Endometrium (tissue), 2 donors: ENCODE results near the gene CASP10.

ENCODE experiments used
- FAIRE-seq: peaks from 2 replicates; lab custom pipeline; 2012; peaks lifted over from hg19 to GRCh38; lab: Jason Lieb, UNC
- donor health status: control.
- donor health status: control.

Gene CASP10

DNA sequence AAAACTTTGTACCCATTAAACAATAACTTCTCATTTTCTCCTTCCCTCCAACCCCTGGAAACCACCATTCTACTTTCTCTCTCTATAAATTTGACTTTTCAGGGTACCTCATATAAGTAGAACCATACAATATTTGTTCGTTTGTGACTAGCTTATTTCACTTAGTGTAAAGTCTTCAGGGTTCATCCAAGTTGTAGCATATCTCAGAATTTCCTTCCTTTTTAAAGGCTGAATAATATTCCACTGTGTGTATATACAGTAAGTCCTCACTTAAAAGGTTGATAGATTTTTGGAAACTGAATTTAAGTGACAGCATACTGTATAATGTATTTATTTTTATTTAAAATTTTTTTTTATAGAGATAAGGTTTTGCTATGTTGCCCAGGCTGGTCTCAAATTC is 13.9 kb downstream of the CASP10 start:
- no peak for FAIRE-seq

DNA sequence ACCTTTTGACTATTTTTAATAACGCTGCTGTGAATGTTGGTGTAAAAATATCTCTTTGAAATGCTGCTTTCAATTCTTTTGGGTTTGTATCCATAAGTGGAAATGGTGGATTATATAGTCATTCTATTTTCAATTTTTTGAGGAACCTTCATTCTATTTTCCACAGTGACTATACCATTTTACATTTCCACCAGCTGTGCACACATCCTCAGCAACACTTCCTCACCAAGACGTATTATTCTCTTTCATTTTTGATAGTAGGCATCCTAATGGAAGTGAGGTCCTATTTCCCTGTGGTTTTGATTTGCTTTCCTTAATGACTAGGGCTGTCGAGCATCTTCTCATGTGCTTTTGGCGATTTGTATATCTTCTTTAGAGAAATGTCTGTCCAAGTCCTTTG is 14.8 kb downstream of the CASP10 start:
- no peak for FAIRE-seq

DNA sequence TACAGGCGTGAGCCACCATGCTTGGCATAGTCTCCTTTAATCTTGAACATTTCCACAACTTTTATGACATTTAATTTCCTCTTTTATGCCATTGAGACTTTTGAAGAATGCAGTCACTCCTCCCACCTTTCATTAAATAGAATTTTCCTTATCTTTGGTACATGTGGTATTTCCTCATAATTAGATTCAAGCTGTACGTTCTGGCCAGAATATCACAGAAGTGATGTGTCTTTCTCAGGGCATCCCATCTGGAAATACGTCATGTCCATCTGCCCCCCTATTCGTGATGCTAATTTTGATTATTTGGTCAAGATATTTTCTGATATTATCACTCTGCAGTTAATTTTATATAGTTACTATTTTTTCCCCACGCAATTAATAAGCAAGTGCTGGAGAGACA is 16.9 kb downstream of the CASP10 start:
- FAIRE-seq, result no peak

DNA sequence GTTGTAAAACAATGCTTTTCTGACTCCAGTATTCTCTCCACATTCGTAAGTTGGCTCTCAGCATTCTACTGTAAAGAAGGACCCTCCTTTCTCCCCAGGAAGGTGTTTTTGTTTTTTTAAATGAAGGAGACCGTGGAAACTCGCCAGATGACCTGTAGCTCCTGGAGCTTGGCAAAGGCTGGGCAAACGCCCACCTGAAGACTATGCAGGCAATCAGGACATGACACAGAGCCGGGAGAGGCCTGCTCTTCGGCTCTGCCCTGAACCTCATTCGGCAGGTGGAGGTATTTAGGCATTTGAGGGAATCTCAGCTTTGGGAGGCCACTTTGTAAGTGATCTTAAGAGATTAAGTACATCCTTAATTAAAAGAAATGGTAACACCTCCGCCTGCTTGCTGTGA is 17.4 kb downstream of the CASP10 start:
- no peak for FAIRE-seq

DNA sequence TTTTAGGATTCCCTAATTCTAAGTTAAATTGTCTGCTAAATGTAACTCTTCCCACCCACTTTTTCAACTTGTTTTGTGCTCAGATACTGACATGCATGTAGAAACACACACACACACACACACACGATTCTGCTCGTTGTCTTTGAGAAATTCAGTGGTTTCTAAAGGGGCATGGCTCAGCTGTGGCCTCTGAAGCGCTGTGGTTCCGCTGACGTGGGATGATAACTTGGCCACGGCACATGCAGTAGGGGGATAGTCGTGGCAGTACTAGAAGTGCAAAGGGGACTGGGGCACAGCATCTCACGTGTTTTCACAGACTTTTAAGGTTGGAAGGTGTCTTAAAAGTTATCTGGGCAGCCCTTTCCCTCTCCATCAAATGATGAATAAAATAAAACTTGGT is 18.4 kb downstream of the CASP10 start:
- FAIRE-seq, result no peak

DNA sequence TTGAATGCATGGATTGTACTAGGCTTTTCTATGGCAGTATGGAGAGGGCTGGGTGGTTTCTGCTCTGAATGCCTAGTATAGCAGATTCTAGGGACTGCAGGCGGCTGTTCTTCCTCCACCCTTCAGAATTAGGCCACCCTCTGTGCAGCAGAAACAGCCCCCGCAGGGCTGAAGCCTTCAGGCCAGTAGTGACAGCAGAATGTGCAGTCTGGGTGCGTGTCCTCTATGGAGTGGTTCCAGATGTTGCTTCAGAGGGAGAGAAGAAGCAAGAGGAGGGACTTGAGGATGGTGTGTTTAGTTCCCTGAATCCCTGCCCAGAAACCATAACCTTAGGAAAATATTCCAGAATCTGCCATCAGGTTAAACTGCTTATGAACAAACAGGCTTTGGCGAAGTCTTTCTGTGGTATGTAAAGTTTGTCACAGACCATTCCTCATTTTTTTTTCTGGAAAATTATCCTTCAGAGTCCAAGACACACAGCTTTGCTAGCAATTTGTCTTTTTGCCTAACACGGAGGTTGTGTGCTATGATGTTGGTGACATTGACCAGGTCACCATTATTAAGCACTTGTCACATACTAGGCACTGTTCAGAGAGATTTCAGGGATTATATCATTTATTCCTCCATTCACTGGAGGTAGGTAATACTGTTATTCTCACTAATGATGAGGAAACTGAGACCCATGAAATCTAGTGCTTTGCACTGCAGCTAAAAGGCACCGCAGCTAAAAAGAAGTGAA is 21.1 kb downstream of the CASP10 start:
- peak; percentile 88 for FAIRE-seq

DNA sequence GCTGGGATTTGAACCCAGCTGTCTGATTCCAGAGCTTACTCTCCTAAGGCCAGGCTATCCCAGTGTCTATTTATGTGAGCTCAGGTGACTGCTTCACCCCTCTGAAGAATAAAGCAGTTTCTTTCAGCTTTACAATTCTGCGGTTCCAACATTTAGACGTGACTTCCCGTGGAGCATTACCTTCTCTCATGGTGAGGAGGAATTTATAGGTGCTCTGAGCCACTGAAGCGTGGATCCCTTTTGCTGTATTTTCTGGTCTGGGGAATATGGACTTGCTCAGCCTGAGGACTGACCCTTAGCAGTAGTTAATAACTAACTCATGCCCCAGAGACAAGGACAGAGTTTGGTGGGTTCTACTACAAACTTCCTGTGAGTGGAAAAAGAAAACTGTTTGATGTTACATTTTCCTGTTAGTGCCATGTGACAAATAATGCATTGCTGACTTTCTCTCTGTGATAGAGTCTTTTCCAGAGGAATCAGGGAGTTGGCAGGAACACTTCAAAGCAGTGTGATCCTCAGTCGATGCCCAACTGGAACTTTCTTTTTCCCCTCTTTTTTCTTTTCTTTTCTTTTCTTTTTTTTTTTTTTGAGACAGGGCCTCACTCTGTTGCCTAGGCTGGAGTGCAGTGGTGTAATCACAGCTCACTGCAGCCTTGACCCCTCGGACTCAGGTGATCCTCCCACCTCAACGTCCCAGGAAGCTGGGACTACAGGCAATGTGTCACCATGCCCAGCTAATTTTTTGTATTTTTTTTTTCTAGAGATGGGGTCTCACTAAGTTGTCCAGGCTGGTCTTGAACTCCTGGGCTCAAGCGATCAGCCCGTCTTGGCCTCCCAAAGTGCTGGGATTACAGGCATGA is 21.9 kb downstream of the CASP10 start:
- FAIRE-seq, result no peak

DNA sequence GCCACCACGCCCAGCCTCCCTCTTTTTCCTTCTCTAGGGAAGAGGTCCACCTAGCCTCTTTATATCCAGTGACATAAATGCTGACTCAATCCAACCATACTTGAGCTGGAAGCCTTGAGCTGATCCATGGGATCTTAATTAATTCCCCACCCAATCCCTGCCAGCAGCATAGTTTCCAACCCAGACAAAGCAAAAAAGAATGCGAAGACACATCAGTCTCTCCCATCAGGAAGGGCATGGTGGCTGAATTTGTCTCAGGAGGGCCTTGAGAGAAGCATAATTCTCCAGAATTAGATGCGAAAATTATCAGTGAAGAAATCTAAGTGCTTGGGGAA is 22.5 kb downstream of the CASP10 start:
- no peak for FAIRE-seq

DNA sequence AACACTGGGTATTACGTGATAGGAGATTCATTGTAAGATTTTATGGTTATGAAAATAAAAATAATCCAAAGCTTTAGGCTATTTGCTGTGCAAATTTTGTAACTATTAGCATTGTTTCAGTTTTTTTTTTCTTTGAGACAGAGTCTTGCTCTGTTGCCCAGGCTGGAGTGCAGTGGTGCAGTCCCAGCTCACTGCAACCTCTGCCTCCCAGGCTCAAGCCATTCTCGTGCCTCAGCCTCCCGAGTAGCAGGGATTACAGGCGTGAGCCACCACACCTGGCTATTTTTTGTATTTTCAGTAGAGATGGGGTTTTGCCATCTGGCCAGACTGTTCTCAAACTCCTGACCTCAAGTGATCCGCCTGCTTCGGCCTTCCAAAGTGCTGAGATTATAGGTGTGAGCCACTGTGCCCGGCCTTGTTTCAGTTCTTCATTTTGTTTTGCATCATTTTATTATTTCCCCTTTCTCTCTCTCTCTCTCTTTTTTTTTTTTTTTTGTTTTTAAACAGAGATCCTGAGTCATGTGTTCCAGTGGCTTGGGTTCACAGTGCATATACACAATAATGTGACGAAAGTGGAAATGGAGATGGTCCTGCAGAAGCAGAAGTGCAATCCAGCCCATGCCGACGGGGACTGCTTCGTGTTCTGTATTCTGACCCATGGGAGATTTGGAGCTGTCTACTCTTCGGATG is 25.8 kb downstream of the CASP10 start:
- no peak for FAIRE-seq

DNA sequence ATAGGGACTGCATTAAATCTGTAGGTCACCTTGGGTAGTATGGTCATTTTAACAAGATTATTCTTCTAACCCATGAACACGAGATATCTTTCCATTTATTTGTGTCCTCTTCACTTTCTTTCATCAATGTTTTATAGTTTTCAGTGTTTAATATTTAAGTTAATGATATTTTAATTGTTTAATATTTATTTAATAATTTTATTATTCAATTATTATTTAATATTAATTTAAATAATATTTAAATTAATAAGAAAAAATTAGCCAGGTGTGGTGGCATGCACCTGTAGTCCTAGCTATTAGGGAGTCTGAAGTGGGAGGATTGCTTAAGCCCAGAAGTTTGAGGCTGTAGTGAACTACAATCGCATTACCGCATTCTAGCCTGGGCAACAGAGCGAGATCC is 33.0 kb downstream of the CASP10 start:
- no peak for FAIRE-seq

DNA sequence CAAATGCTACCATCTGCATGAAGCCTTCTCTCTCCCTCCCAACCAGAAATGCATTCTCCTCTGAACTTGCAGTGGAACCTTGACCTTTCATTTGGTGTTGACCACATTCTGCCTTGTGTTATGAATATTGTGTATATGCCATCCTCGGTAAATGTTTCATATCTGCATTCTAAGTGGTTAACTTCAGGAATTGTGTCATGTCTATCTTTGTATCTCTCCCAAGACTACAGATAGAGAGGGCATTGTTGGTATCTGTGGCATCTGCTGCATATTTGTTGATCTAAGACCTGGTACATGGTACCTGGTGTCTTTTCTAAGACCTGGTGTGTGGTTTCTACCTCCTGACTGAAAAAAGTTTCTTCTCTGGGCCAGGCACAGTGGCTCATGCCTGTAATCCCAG is 34.0 kb downstream of the CASP10 start:
- no peak for FAIRE-seq

DNA sequence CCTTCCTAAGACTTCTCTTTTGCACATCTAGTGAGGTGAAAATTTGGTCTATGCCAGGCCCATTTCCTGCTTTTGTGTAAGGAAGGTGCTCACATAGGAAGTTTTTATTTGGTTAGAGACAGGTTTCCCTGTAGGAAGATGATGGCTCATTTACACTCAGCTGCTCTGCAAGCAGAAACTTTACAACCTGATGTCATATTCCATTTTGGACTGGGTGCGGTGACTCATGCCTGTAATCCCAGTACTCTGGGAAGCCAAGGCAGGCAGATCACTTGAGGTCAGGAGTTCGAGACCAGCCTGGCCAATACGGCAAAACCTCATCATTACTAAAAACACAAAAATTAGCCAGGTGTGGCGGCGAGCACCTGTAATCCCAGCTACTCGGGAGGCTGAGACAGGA is 35.8 kb downstream of the CASP10 start:
- no peak for FAIRE-seq

DNA sequence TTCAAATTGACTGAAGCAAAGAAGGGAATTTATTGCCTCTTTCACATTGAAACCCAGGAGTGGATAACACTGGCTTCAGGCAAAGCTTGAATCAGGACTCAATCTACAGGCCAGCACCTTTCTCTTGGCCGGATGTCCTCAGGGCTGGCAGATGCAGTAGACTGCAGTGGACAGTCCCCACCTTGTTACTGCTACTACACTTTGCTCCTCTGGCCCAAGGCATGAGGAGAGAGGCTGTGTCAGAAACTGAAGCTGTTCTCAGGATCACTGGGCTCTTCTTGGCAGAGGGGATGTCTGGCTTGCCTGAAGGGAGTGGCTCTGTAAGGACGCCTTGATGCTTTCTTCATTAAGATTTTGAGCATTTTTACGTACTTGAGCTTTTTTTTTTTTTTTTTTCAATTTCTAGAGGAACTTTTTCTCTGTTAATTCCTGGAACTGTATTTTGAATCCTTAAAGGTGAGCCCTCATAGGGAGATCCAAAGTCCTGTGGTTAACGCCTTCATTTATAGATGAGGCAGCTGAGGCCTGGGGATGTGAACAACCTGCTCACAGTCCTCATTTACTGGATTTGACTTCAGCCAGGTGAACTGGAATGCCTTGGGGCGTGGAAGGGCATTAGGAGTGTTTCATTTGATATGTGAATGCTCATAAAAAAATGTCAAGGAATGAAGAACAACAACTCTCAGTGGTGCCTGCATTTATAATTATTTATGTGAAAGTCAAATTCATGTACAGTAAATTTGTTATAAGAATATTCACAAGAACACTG is 36.6 kb downstream of the CASP10 start:
- FAIRE-seq, result no peak

DNA sequence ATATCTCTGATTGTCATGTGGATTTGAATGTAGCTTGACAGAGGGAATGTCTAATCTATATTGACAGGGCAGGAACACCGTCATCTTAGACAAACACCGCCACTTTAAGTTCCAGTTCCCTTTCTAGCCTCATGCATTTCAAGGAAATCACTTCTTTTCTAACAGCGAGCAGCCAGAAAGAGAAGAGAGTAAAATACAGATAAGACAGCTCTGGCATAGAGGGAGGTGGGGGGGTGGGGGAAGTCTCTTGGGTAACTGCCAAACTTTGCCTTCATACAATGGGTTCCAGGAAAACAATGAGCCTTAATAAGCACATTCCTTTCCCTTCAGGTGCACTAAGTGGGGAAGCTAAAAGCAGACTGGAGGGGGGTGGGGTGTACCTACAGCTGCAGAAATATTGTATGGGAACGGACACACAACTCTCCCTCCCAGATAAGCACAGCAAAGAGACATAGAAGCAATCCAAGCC is 37.2 kb downstream of the CASP10 start:
- FAIRE-seq, result no peak

DNA sequence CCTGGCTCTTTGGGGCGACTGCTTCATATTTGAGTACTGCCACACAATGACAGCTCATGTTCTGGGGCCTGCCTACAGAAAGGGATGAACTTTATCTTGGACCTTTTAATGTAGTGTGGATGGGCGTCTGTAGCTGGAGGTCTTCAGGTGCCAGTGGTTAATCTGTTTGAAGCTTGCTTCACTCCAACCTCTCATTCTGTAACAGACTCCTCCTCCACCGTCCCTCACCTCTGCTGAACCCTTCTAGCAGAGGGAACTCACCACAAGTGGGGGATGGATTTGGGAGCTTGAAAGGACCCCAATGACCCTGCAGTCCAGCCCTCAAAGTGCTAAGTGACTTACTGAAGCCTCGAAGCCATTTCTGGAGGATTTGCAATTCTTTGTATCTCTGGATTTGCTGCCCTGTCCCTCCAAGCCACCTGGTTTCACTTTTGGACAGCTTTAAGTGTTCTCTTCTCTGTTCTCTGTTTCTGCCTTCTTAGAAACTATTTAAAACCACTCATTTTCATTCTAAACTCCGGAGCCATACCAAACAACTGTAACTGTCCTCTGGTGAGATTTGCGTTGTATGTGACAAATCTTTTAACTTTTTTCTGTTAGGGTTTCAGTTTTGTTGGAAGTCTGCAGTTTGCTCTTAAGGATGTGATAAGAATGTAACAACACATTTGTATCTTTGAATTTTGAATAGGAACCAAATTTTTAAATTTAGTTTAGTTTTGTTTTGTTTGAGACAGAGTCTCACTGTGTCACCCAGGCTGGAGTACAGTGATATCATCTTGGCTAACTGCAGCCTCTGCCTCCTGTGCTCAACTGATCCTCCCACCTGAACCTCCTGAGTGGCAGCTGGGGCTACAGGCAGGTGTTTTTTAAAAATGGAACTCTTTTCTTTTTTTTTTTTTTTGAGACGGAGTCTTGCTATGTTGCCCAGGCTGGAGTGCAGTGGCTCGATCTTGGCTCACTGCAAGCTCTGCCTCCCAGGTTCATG is 40.4 kb downstream of the CASP10 start:
- no peak for FAIRE-seq

DNA sequence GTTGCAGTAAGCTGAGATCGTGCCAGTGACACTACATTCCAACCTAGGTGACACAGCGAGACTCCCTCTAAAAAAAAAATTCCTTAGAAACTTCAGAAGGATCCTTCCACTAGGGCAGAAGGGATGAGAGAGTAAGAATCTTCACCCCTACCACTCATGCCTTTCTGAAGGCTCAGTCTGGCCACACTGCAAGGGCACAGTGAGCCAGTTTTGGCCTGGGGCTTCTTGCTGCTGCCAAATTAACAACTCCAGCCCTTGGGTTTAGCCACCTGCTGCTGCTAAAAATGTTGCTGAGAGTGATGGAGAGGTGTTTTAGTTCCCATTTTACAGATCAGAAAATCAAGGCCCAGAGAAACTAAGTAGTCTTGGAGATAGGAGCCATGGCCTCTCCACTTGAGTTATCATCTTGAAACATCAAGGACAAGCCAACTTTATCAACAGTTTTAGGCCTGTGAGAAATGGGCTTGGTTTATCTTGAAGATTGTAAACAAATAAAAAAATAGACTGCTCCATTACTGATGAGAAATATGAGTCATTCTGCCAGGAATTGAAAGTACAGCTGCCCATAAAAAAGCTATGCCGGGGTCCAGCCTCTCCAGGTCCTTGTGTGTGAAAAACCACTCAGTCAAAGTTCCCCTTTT is 45.5 kb downstream of the CASP10 start:
- no peak for FAIRE-seq

DNA sequence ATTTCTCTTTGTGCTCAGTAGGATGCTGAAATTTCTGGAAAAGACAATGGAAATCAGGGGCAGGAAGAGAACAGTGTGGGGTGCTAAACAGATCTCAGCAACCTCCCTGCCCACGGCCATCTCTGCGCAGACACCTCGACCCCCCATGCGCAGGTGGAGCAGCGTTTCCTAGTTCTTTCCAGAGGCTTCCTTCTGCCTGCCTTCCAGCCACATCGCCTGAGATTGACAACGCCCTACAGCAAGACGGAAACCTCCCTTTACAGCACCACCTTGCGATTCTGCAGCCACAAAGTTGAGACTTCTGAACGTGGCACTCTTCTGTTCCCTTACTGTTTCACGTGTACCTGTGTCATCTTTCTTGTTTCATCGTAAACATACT is 46.0 kb downstream of the CASP10 start:
- no peak for FAIRE-seq

DNA sequence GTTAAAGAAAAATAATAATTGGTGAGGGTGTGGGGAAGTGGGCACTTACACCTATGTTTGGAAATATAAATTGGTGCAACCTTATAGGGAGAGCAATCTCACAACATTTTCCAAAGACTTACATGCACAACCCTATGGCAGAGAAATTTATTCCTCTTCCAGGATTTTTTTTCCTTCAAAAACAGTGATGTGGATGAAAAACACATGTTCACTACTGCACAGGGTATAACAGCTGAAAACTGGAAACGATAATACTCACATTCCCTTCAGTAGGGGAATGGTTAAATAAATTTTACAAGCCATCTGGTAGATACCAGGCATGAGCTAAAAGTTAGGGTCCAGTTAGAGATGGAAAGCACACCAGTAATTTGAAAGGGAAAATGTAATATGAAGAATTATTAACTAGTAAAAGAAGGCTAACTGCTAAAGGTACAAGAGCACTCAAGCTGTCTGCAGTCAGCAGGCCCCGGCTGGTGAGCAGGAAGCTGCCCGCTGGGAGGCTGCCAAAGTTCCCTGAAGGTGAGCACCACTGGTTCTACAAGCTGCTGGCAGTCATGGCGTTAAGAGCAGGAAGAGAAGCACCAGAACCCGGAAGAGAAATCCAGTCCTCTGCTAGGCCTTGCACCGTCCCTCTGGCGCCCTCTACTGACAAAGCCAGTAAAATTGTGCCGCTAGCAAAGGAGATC is 49.0 kb downstream of the CASP10 start:
- FAIRE-seq, result no peak

DNA sequence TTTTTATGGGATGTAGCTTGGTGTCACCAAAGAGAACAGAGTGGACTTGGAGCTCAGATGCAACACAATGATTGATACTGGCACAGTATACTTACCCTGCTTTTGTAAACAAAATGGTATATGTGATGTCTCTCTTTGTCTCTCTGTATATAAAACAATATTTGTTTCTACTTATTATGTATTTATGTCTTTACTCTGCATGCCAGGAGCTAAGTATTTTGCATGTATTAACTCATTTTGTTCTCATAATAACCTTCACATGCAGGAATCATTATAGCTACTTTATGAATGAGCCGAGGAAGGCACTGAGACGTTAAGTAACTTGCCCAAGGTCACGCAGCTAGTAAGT is 49.5 kb downstream of the CASP10 start:
- FAIRE-seq, result no peak

DNA sequence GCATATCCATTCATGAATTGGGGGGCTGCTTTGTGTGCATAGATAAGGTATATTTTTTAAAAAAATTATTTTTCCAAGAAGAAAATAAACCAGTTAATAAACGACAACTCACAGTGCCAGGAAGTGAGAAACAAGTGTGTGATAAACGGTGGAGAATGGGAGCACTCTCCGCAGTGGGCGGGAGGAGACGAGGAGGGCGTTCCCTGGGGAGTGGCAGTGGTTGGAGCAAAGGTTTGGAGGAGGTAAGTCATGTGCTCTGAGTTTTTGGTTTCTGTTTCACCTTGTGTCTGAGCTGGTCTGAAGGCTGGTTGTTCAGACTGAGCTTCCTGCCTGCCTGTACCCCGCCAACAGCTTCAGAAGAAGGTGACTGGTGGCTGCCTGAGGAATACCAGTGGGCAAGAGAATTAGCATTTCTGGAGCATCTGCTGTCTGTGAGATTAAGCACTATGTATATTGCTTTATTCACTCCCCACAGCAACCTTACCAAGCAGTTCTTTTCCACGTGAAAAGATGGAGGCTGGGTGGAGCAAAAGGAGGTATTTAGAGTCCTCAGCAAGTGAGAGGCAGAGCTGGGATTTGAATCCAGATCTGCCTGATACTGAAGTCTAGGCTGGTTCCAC is 50.4 kb downstream of the CASP10 start:
- no peak for FAIRE-seq
